HG02981 (cell line): ENCODE measurements around the gene RGS3.

ENCODE experiments used
- ATAC-seq: cut with Tn5 transposase; IDR thresholded peaks from one replicate; pipeline ENCODE4 v1.9.1; 2021; ENCODE audit warnings: mild to moderate bottlenecking, moderate library complexity; ENCODE audit not compliant: unreplicated experiment

RGS3 gene

GRCh38 chr9:113528088-113528487 is 64.6 kb downstream of the RGS3 start:
- no peak for ATAC-seq

DNA sequence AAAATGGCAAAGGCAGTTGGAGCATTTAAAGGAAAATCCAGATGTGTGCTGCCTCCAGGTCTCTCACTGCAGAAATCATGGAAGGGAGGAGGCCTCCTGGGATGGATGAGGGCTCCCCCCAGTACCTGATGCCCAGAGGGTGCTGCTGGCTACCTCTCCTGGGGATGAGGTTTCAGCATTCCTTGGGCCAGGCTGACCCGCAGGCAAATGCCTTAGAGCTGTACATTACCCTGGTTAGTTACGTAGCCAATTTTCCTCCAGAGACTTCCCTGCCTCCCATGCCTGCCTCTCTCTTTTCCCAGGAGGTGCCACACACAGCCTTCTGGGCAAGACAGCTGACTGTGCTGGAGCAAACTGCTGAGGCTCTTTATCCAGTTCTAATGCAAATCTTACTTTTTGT is 65.3 kb downstream of the RGS3 start:
- no peak for ATAC-seq

DNA sequence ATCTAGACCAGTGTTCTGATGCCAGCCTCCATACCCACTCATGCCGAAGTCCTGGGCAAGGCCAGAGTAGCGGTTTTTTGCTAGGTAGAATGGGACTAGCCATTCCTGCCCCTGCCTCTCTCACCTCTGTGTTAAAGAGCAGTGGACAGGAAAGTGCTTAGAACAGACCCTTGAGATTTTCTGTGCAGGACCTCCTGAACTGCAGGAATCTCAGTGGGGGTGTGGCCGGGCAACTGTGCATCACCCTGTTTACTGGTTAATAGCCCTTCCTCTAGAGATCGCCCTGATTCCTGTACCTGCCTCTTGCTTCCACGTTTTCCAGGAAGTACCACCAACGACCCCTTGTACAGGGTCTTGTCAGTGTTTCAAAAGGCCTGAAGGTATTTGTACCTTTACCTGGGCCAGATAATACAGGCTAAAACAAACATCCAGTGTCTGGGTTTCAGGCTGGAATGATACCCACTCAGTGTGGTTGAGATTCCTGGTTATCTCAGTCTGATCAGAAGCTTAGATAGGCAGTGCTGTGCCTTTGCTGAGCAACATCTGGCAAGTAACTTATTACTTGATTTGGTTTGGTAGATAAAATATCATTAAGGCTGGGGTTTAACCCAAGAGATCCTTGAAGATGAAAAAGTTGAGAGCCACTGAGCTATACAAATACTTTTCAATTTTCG is 65.9 kb downstream of the RGS3 start:
- no peak for ATAC-seq

DNA sequence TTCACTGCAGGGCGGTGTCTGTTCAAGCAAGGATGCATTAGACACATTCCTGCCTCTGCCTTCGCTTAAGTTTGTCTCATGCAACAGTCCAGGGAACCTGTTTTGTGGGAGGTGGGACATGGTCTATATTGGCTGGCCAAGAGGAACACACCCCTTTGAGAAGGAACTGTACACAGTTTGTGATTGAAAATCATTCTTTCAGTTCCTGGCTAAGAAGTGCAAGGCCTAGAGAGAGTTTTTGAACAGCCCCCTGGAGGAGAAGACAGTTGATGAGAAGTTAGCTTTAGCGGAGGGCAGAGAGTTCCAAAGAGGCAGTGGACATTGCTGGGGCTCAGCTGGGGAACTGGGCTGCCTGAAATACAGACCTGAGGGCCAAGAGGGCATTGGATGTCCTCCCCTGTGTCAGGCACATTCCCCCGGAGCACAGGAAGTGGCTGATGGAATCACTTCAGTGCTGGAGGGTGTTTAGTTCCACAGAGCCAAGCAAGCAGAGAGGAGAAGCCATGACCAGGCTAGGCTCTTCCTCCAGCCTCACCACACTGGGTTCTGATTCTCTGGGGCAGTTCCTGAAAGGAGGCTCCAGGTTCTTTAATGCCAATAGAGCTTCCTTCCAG is 66.6 kb downstream of the RGS3 start:
- ATAC-seq: no peak

DNA sequence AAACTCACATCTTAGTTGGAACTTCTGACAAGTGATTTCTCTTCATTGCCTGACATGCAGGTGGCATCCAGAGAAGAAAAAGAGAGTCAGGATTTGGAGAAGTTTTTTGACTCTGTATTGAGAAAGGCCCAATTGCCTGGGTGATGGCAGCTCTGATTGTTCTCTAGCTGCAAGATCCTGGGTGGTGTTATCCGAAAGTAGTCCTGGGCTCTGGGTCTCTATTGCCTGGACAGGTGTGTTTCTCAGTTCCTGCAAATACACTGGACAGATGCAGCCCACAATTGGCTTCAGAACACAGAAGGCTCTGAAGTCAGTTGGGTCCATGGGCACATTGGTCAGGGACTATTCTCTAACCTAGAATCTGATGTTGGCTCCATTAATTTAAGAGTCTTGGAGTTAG is 67.4 kb downstream of the RGS3 start:
- ATAC-seq: no peak

DNA sequence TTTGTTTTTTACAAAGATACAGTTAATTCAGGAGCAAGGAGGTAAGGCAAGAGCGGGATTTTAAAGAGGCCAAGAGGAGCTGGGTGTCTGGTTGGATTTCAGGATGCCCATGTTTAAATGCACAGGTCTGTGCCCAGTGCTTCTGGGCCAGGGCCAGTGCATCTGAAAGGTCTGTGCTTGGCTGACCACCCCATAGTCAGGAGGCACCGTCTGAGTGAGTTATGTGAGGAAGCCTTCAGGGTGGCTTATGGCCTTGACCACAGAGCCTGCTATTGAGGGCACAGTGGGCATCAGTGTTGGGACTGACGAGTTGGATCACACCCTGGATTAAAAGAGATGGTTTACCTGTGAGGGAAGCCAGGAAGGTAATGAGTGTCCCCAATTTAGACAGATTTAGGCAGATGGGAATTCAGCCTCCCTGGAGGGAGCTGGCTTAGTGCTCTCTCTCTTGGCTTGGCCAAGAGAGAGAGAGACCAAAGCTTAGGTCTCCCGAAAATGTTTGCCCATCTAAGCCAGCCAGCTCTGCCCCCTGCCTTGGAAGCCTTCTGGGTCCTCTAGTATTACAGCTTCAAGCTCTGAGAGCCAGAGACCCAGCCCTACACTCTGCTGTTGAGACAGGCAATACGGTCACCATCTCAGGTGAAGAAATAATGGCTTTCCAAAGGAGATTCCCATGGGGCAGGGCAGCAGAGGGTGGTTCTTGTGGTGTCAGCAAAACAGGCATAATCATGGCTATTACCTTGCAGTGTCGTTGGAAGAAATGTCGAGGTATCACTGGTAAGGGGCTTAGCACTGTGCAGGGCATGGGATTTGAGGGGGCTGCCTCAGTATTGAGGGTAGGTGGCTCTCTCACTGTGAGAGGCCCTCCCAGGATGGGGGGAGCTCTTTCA is 68.6 kb downstream of the RGS3 start:
- no peak for ATAC-seq

GRCh38 chr9:113532809-113533190 is 69.3 kb downstream of the RGS3 start:
- no peak for ATAC-seq

DNA sequence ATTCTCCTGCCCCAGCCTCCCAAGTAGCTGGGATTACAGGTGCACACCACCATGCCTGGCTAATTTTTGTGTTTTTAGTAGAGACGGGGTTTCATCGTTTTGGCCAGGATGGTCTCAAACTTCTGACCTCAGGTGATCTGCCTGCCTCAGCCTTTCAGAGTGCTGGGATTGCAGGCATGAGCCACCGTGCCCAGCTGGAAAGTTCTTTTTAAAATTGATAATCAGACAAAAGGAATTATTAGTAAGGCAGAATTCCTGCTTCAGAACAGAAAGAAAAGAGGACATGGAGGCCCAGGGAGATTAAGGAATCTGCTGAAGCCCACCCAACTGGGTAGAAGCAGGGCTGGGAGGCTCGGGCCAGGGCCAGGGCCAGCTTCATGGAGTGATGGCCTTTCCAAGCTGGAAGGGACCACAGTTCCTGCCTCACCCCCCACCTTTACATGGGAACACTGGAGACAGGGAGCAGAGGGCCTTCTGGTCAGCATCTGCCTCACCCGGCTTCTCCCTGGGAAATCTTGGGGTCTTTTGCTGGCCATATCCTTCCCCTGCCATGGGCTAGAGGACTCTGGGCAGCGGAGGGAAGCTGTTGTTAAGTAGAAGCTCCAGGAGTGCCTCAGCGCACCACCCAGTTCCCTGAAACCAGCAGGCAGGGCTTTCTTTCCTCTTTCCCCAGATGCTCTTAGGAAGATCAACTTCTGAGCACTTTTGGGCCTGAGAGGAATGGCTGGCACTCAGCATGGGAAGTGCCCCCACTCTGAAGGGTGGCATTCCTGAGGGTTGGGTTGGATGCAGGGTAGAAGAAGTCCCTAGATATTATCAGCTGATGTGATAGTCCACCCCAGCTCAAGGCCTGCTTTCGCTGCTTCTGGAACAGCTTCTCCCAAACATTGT is 70.1 kb downstream of the RGS3 start:
- ATAC-seq: no peak

- ATAC-seq: no peak
These were observed 72.2 kb downstream of the RGS3 start for GRCh38 chr9:113535756-113536155.

- no peak for ATAC-seq
These were observed 72.6 kb downstream of the RGS3 start for GRCh38 chr9:113536166-113536482.

GRCh38 chr9:113536483-113537228 is 73.1 kb downstream of the RGS3 start:
- ATAC-seq: no peak

DNA sequence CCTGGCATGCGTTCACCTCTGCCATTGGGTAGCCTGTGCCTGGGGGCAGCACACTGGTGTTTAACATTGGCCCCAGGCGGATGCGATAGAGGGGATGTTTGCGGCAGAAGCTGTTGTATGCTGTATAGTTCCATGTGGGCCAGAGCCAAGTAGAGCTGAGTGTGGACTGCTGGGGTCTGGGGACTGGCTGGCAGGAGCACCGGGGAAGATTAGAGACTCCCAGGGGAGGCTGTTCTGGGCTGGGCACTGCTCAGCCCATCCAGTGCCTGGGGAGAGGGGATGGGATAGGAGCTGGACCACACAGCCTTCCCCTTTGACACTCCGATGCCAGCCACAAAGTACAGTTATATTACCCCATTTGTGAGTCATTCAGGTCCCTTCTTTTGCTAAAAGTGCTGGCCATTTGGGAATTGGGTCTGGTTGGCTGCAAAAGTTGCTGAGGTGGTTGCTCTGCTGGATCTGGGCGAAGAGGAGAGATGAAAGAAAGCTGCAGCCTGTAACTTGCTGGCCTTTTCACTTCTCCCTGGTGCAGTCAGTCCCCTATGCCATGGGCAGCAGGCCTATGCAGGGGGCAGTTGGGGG is 73.8 kb downstream of the RGS3 start:
- no peak for ATAC-seq

- ATAC-seq: no peak
These were observed 74.6 kb downstream of the RGS3 start for GRCh38 chr9:113538131-113538530.

- no peak for ATAC-seq
These were observed 75.3 kb downstream of the RGS3 start for GRCh38 chr9:113538701-113539430.

GRCh38 chr9:113540466-113540865 is 76.9 kb downstream of the RGS3 start:
- ATAC-seq: no peak

GRCh38 chr9:113541019-113541900 is 77.7 kb downstream of the RGS3 start:
- no peak for ATAC-seq

GRCh38 chr9:113542006-113542405 is 78.5 kb downstream of the RGS3 start:
- ATAC-seq: no peak

- ATAC-seq: no peak
These were observed 79.2 kb downstream of the RGS3 start for GRCh38 chr9:113542741-113543140.
